Measurements from ENCODE around the gene SPATA7. TPM values are rescaled to one million over a fixed set of nuclear protein-coding genes. Genes with fewer than 3 reads are reported as not detected.

SPATA7 gene
- polyA plus RNA-seq (2012; ENCODE audit: insufficient read depth, insufficient read length, low read depth) = 8.1 TPM

- Histone ChIP-seq H3K4me3 (ENCODE audit: low read depth, low read length) (peak within 1 kb of the TSS; percentile 79), H3K27me3 (no peaks in the 10 kb centered on the region), H3K36me3 (no peaks in the 10 kb centered on the region), H3K9me3 (no peaks in the 10 kb centered on the region), H3K4me1 (no peaks in the 10 kb centered on the region; the same call in 1 of the 2 replicates)
- TF ChIP-seq CTCF (IDR thresholded peaks at IDR 0.05; ENCODE audit: low read depth, low read length) = no peak
- DNase-seq = peak; percentile 97
Observed at GRCh38 chr14:88385212-88386101, at the start of gene SPATA7. TSS of gene SPATA7 (plus strand) at chr14:88385657. CDS start at chr14:88385819, 162 bp downstream.

GRCh38 chr14:88340357-88340756 is 45.1 kb upstream of the SPATA7 start:
- Histone ChIP-seq H3K4me1 (no peaks in the 10 kb centered on the region), H3K27me3 (no peaks in the 10 kb centered on the region), H3K9me3 (no peaks in the 10 kb centered on the region), H3K36me3 (no peaks in the 10 kb centered on the region), H3K4me3 (ENCODE audit: low read depth, low read length) (no peak overlapping the region)
- DNase-seq = no peak
- TF ChIP-seq CTCF (IDR thresholded peaks at IDR 0.05; ENCODE audit: low read depth, low read length) = no peak

- H3K27me3 ChIP-seq = no peaks in the 10 kb centered on the region
- TF ChIP-seq CTCF (IDR thresholded peaks at IDR 0.05; ENCODE audit: low read depth, low read length) = no peak
- no peaks in the 10 kb centered on the region for H3K4me1 ChIP-seq
- H3K9me3 ChIP-seq = no peaks in the 10 kb centered on the region
- no peaks in the 10 kb centered on the region for H3K36me3 ChIP-seq
- no peak overlapping the region for H3K4me3 ChIP-seq (ENCODE audit: low read depth, low read length)
- DNase-seq = no peak
Observed at GRCh38 chr14:88342980-88343379, 42.5 kb upstream of the SPATA7 start.

GRCh38 chr14:88346048-88346639 is 39.3 kb upstream of the SPATA7 start:
- Histone ChIP-seq H3K4me1 (no peaks in the 10 kb centered on the region), H3K36me3 (no peaks in the 10 kb centered on the region), H3K9me3 (no peaks in the 10 kb centered on the region), H3K27me3 (no peaks in the 10 kb centered on the region), H3K4me3 (ENCODE audit: low read depth, low read length) (no peak overlapping the region)
- TF ChIP-seq CTCF (IDR thresholded peaks at IDR 0.05; ENCODE audit: low read depth, low read length) = no peak
- no peak for DNase-seq

- DNase-seq = no peak
- Histone ChIP-seq H3K36me3 (no peaks in the 10 kb centered on the region), H3K4me1 (no peaks in the 10 kb centered on the region; the same call in 1 of the 2 replicates), H3K27me3 (no peaks in the 10 kb centered on the region), H3K9me3 (no peaks in the 10 kb centered on the region), H3K4me3 (ENCODE audit: low read depth, low read length) (no peak overlapping the region)
- TF ChIP-seq CTCF (IDR thresholded peaks at IDR 0.05; ENCODE audit: low read depth, low read length) = no peak
Observed at GRCh38 chr14:88348546-88348945, 36.9 kb upstream of the SPATA7 start.
